ENCODE data around the gene SPEF2.

GRCh38 chr5:35852084-35852734 is 234.5 kb downstream of the SPEF2 start:
- TF ChIP-seq CTCF (IDR thresholded peaks at IDR 0.05 in 2 of 3, conservative IDR thresholded peaks at IDR 0.05 in 1 of 3; ENCODE audit: insufficient read depth in 2 of 3, low read depth in 1 of 3, low read length in 3 of 3) (no peak), MAFF (IDR thresholded peaks at IDR 0.05; ENCODE audit: low read length) (no peak), HSF4 (CRISPR knock-in tag; IDR thresholded peaks at IDR 0.05; ENCODE audit: borderline replicate concordance) (no peak), ZNF24 (IDR thresholded peaks at IDR 0.05) (no peak), ZNF766 (CRISPR knock-in tag; conservative IDR thresholded peaks at IDR 0.05) (no peak), ID3 (CRISPR knock-in tag; IDR thresholded peaks at IDR 0.05) (no peak), ID3 (tag; IDR thresholded peaks at IDR 0.05) (no peak), HDAC1 (IDR thresholded peaks at IDR 0.05) (no peak), E2F1 (CRISPR knock-in tag; IDR thresholded peaks at IDR 0.05) (no peak)
